Trophoblast cell (in vitro differentiated cells and primary cell): ENCODE results near the gene ZNF821.

Source experiments
- DNase-seq, 2 donors: peaks; one replicate each; pipeline ENCODE4 v3.0.0-alpha.2; 2016
- H2AFZ ChIP-seq: 2 replicates; pipeline ENCODE4 v1.6.1; 2013; ENCODE audit warnings: low read length, moderate library complexity, mild to moderate bottlenecking; ENCODE audit not compliant: insufficient read depth, poor library complexity
- H2AK5ac ChIP-seq: 2 replicates; pipeline ENCODE4 v1.6.1; 2013; ENCODE audit warnings: mild to moderate bottlenecking, low read length
- H2BK120ac ChIP-seq: 2 replicates; pipeline ENCODE4 v1.6.1; 2013; ENCODE audit warnings: low read length, mild to moderate bottlenecking, moderate library complexity; ENCODE audit not compliant: insufficient read depth, poor library complexity
- H2BK12ac ChIP-seq: 2 replicates; pipeline ENCODE4 v1.6.1; 2013; ENCODE audit warnings: mild to moderate bottlenecking, low read length, moderate library complexity
- H2BK5ac ChIP-seq: 2 replicates; pipeline ENCODE4 v1.6.1; 2013; ENCODE audit warnings: low read length, low read depth, moderate library complexity, mild to moderate bottlenecking; ENCODE audit not compliant: poor library complexity
- H3K14ac ChIP-seq: 2 replicates; pipeline ENCODE4 v1.6.1; 2013; ENCODE audit warnings: mild to moderate bottlenecking, low read length
- H3K18ac ChIP-seq: 2 replicates; pipeline ENCODE4 v1.6.1; 2013; ENCODE audit warnings: mild to moderate bottlenecking, low read length
- H3K23ac ChIP-seq: 2 replicates; pipeline ENCODE4 v1.6.1; 2013; ENCODE audit warnings: low read length
- H3K27ac ChIP-seq: 2 replicates; pipeline ENCODE4 v1.5.1; 2013; ENCODE audit warnings: low read depth, mild to moderate bottlenecking, inconsistent platforms, low read length, moderate library complexity
- H3K27me3 ChIP-seq: 2 replicates; pipeline ENCODE4 v1.6.1; 2013; ENCODE audit warnings: inconsistent platforms, mild to moderate bottlenecking, low read length, moderate library complexity; ENCODE audit not compliant: insufficient read depth
- H3K36me3 ChIP-seq, 2 experiments: 1 replicate in 1 of 2; 2 replicates in 1 of 2; pipeline ENCODE4 v1.6.1; 2013; ENCODE audit warnings: low read length in 2 of 2, mild to moderate bottlenecking in 2 of 2, moderate library complexity in 1 of 2; ENCODE audit not compliant: insufficient read depth in 2 of 2, control insufficient read depth in 1 of 2
- H3K4ac ChIP-seq: 2 replicates; pipeline ENCODE4 v1.6.1; 2013; ENCODE audit warnings: low read depth, mild to moderate bottlenecking, low read length, moderate library complexity
- H3K4me1 ChIP-seq, 2 experiments: 1 replicate in 1 of 2; 2 replicates in 1 of 2; pipeline ENCODE4 v1.6.1; 2013; ENCODE audit warnings: low read length in 2 of 2, mild to moderate bottlenecking in 2 of 2, moderate library complexity in 1 of 2; ENCODE audit not compliant: insufficient read depth in 2 of 2, control insufficient read depth in 1 of 2
- H3K4me2 ChIP-seq: 2 replicates; pipeline ENCODE4 v1.6.1; 2013; ENCODE audit warnings: inconsistent platforms, mild to moderate bottlenecking, low read length, moderate library complexity
- H3K4me3 ChIP-seq: 2 replicates; pipeline ENCODE4 v1.5.1; 2013; ENCODE audit warnings: mild to moderate bottlenecking, low read depth, low read length, inconsistent platforms
- H3K79me1 ChIP-seq: one replicate; pipeline ENCODE4 v1.6.1; 2013; ENCODE audit warnings: low read length
- H3K79me2 ChIP-seq: 2 replicates; pipeline ENCODE4 v1.6.1; 2013; ENCODE audit warnings: low read length, mild to moderate bottlenecking; ENCODE audit not compliant: control insufficient read depth, insufficient read depth, poor library complexity
- H3K9ac ChIP-seq: 2 replicates; pipeline ENCODE4 v1.6.1; 2013; ENCODE audit warnings: mild to moderate bottlenecking, low read length
- H3K9me3 ChIP-seq: 2 replicates; pipeline ENCODE4 v1.6.1; 2013; ENCODE audit warnings: low read depth, mild to moderate bottlenecking, control low read depth, inconsistent platforms, low read length; ENCODE audit not compliant: insufficient read depth
- H4K12ac ChIP-seq: 2 replicates; pipeline ENCODE4 v1.6.1; 2013; ENCODE audit warnings: low read depth, mild to moderate bottlenecking, low read length, moderate library complexity
- H4K8ac ChIP-seq: 2 replicates; pipeline ENCODE4 v1.6.1; 2013; ENCODE audit warnings: low read depth, mild to moderate bottlenecking, low read length, moderate library complexity
- H4K91ac ChIP-seq: one replicate; pipeline ENCODE4 v1.6.1; 2013; ENCODE audit warnings: low read depth, mild to moderate bottlenecking, low read length, moderate library complexity
- WGBS: extraction: QIAGEN DNeasy Blood & Tissue Kit; methylation state at CpG from one replicate; pipeline ENCODE4 v1.1.7; 2013; ENCODE audit warnings: missing lambda C conversion rate; ENCODE audit not compliant: insufficient read length, insufficient coverage; ENCODE audit errors: extremely low coverage; 5-methylcytosine and 5-hydroxymethylcytosine counted together

The ZNF821 gene

DNA sequence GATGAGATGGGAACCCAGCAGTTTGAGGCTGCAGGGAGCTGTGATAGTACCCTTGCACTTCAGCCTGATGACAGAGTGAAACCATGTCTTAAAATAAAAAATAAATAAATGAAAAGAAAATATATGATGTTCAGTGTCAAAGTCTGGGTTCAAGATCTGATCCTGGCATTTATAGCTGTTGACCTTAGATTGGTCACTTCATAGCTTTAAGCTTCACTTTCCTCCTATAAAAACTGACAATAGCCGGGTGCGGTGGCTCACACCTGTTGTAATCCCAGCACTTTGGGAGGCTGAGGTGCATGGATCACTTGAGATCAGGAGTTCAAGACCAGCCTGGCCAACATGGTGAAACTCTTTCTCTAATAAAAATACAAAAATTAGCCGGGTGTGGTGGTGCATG lies 5.2 kb upstream of the ZNF821 start:
- Histone ChIP-seq H2AFZ (no peak overlapping the region), H4K91ac (no peak overlapping the region), H3K27me3 (no peaks in the 10 kb centered on the region), H3K4ac (no peak overlapping the region), H2AK5ac (no peak overlapping the region), H4K8ac (no peak overlapping the region), H3K9ac (no peak overlapping the region), H3K23ac (no peak overlapping the region), H3K4me1 (peaks cover 0 to 4% of the 10 kb centered on the region in 2 experiments), H2BK120ac (no peak overlapping the region), H3K79me2 (peaks cover 6% of the 10 kb centered on the region), H3K14ac (no peak overlapping the region), H2BK12ac (no peak overlapping the region), H3K18ac (no peak overlapping the region), H3K27ac (no peak overlapping the region), H3K4me2 (no peak overlapping the region), H2BK5ac (no peak overlapping the region), H3K36me3 (no peaks in the 10 kb centered on the region), H3K4me3 (no peak overlapping the region), H4K12ac (no peak overlapping the region), H3K79me1 (peaks cover 3% of the 10 kb centered on the region), H3K9me3 (no peaks in the 10 kb centered on the region)
- no peak for DNase-seq
- WGBS = no CpG with 5 or more reads among the region's 3 CpGs

DNA sequence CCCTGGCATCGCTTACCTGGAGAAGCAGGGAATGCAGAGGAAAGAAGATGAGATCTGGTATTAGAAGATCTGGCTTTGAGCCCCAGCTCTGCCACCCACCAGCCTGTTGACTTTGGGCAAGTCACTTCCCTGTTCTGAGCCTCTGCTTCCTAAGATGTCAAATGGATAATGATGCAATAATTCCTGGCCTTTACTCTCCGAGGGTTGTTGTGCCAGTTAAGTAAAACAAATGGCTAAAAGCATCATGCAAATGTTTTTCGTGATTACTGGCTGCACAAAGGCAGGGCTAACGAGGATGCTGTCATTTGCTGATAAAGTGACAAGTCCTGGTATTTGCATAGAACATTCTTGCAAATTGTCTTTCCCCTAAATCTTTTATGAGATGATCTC lies 1.3 kb upstream of the ZNF821 start:
- no peak overlapping the region for H2BK12ac ChIP-seq
- H2AK5ac ChIP-seq = no peak overlapping the region
- H3K79me1 ChIP-seq = peaks cover 8% of the 10 kb centered on the region
- no peak overlapping the region for H4K8ac ChIP-seq
- WGBS = no CpG with 5 or more reads among the region's 4 CpGs
- H3K14ac ChIP-seq = no peak overlapping the region
- no peak overlapping the region for H3K23ac ChIP-seq
- no peak overlapping the region for H3K4me3 ChIP-seq
- no peak overlapping the region for H4K12ac ChIP-seq
- H3K9ac ChIP-seq = no peak overlapping the region
- no peak overlapping the region for H4K91ac ChIP-seq
- no peak overlapping the region for H2BK120ac ChIP-seq
- no peak overlapping the region for H3K4me2 ChIP-seq
- no peaks in the 10 kb centered on the region for H3K9me3 ChIP-seq
- no peak overlapping the region for H2AFZ ChIP-seq
- H3K18ac ChIP-seq = no peak overlapping the region
- peak in 1 of 2 donors; percentile 11 for DNase-seq
- peaks cover 3 to 4% of the 10 kb centered on the region in 2 experiments for H3K36me3 ChIP-seq
- H3K27ac ChIP-seq = no peak overlapping the region
- no peaks in the 10 kb centered on the region for H3K27me3 ChIP-seq
- H2BK5ac ChIP-seq = no peak overlapping the region
- peaks cover 7% of the 10 kb centered on the region for H3K79me2 ChIP-seq
- H3K4ac ChIP-seq = no peak overlapping the region
- H3K4me1 ChIP-seq = peaks cover 3 to 4% of the 10 kb centered on the region in 2 experiments

DNA sequence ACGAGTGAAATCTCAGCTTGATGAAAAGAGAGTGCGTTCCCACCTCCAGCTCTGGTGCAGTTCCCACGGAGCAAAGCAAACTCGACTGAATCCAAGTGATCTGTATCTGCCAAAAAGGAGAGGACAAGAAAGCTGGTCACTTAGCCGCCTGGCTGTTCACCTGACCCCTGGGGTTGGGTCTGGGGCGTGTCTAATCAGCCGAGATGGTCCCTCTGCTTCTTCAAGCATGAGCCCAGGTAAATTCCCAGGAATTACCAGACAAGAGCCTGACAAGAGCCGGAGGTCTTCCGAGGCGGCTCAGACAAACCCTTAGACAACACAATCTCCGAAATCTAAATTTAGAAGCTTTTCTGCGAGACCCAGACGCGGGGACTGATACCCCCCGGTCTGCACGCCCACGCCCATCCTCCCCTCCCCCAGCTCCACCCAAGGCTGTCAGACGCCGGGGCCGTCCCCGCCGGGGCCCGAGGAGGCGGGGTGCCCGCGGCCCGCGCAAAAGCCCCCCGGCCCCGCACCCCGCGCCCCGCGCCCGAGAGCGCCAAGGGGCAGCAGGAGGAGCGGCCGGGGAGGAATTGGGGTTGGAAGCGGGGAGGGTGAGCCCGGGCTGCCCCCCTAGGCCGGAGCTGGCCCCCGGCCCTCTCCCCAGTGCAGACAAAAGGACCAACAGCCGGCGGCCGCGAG lies 674 bp downstream of the ZNF821 start:
- WGBS = no CpG with 5 or more reads among the region's 46 CpGs
- Histone ChIP-seq H4K8ac (peak overlapping the region; percentile 100), H3K23ac (no peak overlapping the region), H4K12ac (peak overlapping the region; percentile 100), H3K9ac (peak overlapping the region; percentile 99), H3K14ac (peak overlapping the region; percentile 100), H2BK5ac (peak overlapping the region; percentile 99), H2BK12ac (peak overlapping the region; percentile 92), H3K36me3 (peaks cover 7 to 14% of the 10 kb centered on the region in 2 experiments), H2AFZ (peak overlapping the region; percentile 100), H3K18ac (peak overlapping the region; percentile 100), H3K27ac (peak overlapping the region; percentile 87), H3K9me3 (no peaks in the 10 kb centered on the region), H3K4me3 (peak overlapping the region; percentile 97), H2BK120ac (peak overlapping the region; percentile 99), H3K4me1 (peaks cover 3 to 4% of the 10 kb centered on the region in 2 experiments), H3K79me2 (peaks cover 7% of the 10 kb centered on the region), H4K91ac (peak overlapping the region; percentile 99), H2AK5ac (peak overlapping the region; percentile 94), H3K4ac (peak overlapping the region; percentile 97), H3K27me3 (no peaks in the 10 kb centered on the region), H3K4me2 (peak overlapping the region; percentile 98), H3K79me1 (peaks cover 8% of the 10 kb centered on the region)
- DNase-seq = peak; percentile 60 to 64

DNA sequence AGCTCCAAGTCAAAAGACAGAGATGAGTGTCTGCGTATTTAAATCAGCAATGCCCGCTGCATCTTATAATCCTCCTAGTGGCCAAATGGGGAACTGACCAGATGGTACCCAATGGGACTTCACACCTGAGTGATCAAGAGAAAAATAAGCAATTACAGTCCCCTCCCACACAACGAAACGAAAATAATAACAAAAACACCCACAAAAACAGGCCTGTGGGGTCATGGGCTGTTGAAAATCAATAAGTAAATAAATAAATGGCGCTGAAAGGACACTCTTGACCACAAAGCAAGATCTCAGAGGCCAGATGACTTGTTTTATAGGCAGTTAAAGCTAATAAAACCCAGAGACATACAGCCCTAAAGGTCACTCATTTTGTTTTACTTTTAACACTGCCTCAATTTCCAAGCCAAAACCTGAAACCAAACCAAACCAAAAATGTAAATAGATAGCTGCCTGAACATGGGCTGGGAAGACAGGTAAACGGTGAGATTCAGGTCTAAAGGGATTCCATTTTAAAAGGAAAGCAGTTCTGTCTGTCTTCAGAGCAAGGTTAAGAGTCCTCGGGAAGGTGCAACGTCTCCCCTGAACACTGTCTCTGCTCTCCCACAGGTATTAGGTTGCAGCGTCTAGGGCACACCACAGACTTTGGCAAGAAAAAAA lies 1.3 kb downstream of the ZNF821 start:
- Histone ChIP-seq H4K91ac (no peak overlapping the region), H4K12ac (no peak overlapping the region)

More for the DNA sequence above, 1.3 kb downstream of the ZNF821 start:
- Histone ChIP-seq H4K8ac (no peak overlapping the region), H3K79me2 (peaks cover 7% of the 10 kb centered on the region), H3K27me3 (no peaks in the 10 kb centered on the region), H3K4me2 (peak overlapping the region; percentile 98), H2AK5ac (no peak overlapping the region), H3K9me3 (no peaks in the 10 kb centered on the region), H3K9ac (peak overlapping the region; percentile 59), H3K4me1 (peaks cover 3 to 4% of the 10 kb centered on the region in 2 experiments), H3K23ac (no peak overlapping the region), H3K4me3 (peak overlapping the region; percentile 97), H2BK5ac (no peak overlapping the region), H3K14ac (no peak overlapping the region), H3K27ac (peak overlapping the region; percentile 87), H3K79me1 (peaks cover 8% of the 10 kb centered on the region), H2AFZ (no peak overlapping the region), H2BK120ac (no peak overlapping the region), H3K4ac (no peak overlapping the region), H3K36me3 (peaks cover 9 to 17% of the 10 kb centered on the region in 2 experiments), H3K18ac (no peak overlapping the region), H2BK12ac (no peak overlapping the region)
- peak; percentile 75 to 97 for DNase-seq
- WGBS = no CpG with 5 or more reads among the region's 9 CpGs
